Peyer's patch (tissue), 4 donors: Measurements from ENCODE around the gene GOLGA2.

Experiments
- CTCF ChIP-seq, 6 experiments: fragments of 450-650 bp in 4 of 6; fragments of 200-600 bp in 2 of 6; sonication (generic) in 1 of 6; IDR thresholded peaks; one replicate each; pipeline ENCODE4 v1.5.1; 2017 to 2019; ENCODE audit warnings: antibody characterized with exemption in 6 of 6, mild to moderate bottlenecking in 3 of 6, moderate library complexity in 1 of 6
- POLR2A ChIP-seq, 2 donors: fragments of 450-650 bp; IDR thresholded peaks; one replicate each; pipeline ENCODE4 v1.5.1; 2017; ENCODE audit warnings: antibody characterized with exemption in 2 of 2, mild to moderate bottlenecking in 2 of 2, moderate library complexity in 2 of 2

GRCh38 chr9:128252317-128253139 lies 23.3 kb downstream of the GOLGA2 start:
- TF ChIP-seq CTCF (IDR thresholded peaks at IDR 0.05), result no peak
- TF ChIP-seq POLR2A (IDR thresholded peaks at IDR 0.05), result no peak
